GM18519 (cell line): ENCODE measurements around the gene CHL1.
"Not testable (repeated sequence)": the region's sequence is repeated elsewhere in the genome, so short reads cannot be mapped to it uniquely, and the experiment has no call there.

Experiments used
- ATAC-seq: cut with Tn5 transposase; IDR thresholded peaks from one replicate; pipeline ENCODE4 v1.9.1; 2021; ENCODE audit warnings: mild to moderate bottlenecking, moderate library complexity; ENCODE audit not compliant: unreplicated experiment, low FRiP score

The CHL1 gene

DNA sequence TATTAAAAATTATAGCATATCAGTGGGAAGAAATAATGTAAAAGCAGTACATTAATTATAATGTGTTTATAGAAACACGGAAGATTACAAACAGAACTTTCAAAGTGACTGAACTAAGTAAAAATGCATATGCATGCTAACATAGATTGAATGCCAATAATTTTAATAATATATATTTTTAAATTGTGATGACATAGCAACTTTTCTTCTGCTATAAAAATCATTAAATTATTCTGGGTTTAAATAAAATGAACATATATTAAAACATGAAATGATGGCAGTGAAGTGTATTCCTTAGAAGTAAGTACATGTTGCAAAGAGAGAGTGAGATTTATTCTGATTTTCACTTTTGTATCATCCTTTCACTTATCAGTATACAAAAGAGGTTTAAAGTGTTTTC is 128.9 kb downstream of the CHL1 start:
- no peak for ATAC-seq

DNA sequence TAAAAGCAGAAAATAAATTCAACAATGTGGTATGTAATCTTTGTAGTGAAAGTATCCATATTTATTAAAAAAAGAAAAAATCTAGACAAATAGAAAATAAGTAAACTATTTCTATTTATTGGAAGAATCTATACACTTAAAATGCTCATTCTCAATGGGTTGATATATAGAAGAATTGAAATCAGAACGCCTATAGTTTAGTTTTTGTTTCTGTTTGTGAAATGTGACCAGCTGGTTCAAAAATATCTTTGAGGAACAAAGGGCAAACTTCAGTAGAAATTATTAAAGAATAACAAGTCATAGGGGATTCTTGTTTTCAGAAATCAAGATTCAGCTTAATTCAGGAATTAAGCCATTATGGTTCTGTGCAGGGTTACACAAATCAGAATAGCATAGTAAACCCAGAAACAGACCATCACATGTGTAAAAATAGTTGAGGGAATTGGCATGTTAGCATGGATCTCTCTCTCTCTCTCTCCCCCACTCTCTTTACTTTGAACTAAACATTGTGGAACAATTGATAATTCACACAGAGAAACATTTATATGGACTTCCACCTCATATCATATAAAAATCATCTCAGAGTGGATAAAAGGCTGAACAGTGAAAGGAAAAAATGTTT is 134.0 kb downstream of the CHL1 start:
- no peak for ATAC-seq

DNA sequence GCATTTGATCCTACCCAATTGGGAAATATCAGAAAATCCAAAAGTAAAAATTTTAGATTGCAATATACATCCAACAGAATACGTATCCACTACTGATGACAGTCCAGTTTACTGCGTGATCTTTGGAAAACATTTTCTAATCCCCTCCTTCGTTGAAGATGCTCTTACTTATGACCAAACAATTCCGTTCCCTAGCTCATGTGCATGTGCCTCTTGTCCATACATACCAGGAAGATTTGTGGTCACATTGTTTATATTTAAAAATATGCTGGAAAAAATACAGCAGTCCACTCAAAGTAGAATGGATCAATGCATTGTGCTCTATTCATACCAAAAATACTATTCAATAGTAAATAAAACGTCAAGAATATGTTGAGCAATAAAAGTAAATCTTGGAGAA is 135.3 kb downstream of the CHL1 start:
- no peak for ATAC-seq

DNA sequence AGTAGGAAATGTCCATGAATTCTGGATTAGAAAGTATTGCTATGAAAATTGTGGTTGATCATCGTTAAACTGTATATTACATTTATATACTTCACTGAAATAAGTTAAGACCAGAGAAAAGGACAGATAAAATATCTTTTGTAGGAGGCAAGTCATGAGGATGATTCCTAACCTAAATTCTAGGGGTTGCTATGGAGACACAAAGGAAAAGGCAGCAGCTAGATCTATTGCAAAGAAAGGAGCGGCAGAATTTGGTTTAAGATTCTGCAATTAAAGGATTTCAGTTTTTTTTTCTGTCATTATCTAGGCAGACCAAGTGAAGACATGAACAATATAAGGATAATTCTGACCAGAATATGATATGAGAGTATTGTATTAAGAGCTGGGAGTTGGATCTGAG is 136.1 kb downstream of the CHL1 start:
- no peak for ATAC-seq

DNA sequence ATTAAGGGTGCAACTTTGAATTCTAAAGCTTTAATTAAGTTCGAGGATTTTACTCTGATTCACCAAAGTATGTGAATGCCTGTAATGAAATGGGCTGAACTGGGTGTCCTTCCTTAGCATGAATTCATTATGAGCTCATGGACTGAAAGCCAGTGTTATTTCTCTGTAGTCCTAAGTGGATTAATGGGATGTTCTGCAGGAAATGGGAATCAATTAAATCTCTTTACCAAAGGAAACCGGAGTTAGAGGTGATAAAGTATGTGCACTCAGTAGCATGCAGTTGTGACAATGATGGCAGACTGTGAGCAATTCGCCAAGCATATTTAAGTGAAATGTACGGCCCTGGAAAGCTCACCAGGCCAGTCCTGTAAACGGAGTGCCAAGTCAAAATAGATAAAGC is 138.7 kb downstream of the CHL1 start:
- ATAC-seq, result no peak

DNA sequence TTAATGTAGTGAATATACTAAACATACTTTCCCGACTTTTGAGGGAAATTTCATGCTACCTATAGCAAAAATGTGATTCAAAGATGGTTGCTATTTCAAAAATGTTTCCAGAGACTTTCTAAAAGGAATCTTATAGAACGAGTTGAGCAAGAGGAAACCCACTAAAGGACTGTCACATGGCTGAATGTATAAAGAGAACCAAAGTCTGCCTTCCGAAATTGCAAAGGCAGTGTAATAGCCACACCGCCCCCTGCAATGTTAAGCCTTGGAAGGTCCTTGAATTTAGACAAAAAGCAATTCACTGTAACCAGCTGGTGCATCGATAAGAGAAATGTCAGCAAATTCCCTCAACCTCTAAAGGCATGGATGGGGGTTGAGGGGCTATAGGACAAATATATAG is 142.8 kb downstream of the CHL1 start:
- no peak for ATAC-seq

DNA sequence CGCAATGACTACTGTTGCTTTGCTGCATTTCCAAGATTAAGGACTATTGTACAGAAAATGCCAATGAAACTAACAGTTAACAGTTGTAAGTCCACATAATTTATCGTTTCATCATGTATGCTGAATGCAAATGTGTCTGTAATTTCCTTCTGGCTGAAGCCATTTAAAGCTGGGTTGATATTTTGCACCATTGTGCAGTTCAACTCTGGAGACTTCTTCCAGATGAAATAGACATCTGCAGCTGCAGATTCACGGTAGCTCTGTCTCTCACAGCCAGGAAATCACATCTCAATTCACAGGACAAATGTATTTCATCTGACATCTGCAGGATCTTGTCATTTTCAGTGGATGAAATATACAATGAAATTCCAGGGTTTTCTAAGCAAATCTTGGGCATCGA is 145.4 kb downstream of the CHL1 start:
- no peak for ATAC-seq

DNA sequence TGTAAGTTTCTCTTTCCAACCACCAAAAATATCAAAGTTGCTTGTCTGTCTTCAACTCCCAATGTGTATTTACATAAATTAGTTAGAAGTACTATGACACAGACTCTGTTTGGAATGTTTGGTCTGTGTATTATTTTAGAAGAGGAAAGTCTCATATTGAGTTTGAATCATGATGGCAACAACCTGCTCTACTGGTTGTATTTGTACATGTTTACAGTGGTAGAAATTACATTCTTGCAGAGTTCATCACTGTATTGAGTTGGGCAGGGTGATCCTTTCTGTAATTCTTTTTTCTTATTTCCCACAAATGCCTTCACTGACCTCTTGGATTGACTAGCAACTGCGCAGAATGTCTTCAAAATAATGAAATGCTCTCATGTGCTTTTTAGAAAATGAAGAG is 149.6 kb downstream of the CHL1 start:
- no peak for ATAC-seq

DNA sequence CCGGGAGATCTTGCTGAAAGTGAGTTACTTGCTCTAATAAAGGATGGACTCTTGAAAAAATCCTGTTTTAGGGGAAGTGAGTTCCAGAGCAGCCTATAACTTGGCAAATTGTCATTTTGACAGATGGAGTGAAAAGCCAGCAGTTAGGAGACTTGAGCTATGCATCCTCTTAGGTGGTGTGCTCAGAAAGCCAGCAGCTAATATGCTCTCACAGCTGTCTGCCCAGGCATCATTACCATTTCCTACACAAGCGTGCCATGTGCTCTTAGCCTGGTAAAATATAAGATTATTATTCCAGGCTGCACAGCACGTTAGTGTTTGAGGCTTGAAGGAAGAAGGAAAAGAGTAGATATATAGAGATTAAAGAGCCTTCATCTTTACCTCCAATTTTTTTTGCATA is 151.0 kb downstream of the CHL1 start:
- no peak for ATAC-seq

DNA sequence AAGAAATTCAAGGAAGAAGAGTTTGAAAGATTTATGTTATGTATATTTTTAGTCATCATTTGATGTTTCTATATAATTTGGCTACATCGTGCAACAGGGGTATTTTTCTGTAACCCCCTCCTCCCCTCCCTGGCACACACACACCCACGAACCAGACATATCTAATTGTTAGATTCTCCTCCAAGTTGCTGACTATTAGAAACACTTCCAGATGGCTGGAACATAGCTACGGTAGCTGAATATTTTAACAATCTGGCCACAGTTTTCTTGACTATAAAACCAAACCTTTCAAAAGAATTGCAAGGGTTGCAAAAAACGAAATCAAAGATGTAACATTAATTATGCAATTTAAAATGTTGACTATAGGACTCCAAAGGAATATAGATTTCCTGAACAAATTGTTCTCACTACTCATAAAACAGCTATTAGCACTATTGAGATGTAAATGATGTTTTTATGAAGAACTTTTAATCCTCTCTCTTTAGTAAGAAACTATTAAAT is 154.4 kb downstream of the CHL1 start:
- no peak for ATAC-seq

DNA sequence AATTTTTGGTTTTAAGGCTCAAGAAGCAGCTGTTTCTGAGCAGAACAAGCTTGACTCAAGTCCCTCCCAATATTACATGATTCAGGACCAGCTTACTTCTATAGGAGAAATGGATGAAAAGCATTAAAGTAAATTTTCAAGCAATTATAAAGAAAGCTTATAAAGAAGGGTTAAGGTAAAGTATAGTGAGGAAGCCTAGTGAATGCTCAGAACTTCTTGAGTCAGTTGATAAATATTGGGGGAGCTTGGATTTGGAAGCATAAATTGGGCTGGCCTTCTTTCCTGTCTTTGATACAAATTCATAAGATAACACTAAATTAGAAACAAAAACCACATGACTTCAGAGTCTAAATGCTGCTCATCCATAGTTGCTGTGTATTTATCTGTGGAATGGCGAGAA is 156.0 kb downstream of the CHL1 start:
- ATAC-seq, result no peak

DNA sequence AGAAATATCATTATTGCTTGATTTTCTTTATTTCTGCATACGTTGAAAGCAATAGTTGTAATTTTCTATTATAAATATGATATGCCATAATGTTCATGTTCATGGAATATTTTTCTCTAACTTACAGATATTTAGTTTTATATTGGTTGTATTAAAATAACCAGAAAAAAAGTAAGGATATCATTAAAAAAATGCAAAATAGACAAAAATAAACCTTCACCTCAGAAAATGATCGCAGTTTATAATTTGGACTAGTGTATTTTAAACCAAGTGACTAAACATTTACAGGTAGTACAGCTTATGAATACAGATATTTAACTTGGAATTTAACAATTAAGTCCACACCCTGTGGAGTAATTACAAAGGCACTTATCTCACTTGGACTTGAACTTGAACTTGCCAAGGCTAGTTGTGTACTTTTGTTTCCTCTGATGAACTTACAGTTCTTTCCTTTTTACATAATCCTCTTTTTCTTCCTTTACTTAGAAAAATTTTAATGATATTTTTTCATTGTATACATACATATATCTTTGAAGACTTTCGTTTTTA is 156.7 kb downstream of the CHL1 start:
- ATAC-seq, result no peak

DNA sequence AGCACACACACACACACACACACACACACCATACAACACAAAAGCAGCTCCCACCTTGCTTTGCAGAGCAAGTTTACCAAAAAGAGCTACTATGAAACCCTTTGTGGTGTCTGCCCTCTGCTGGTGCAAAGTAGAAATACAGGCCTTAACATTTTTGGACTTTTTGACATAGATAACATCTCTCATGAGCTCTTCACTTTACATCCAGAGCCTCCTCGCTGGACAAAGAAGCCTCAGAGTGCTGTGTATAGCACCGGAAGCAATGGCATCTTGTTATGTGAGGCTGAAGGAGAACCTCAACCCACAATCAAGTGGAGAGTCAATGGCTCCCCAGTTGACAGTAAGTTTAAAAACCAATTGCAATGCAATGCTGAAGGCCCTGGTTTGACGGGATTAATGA is 157.9 kb downstream of the CHL1 start:
- ATAC-seq, result no peak

DNA sequence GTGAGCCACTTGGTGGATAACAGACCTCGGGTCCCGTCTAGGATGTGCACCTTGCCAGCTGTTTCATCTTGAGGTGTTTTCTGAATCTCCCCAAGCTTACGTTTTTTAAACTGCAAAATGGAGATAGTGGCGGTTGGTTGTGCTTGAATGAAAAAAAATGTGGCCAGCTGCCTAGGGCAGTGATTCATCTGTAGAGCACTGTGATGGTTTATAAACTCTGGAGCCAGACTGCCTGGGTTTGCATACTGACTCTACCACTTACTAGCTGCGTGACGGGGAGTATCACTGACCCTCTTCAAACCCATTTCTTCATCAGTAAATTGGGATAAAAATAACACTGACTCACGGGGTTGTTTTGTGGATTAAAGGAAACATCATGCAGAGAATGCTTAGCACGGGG is 159.1 kb downstream of the CHL1 start:
- ATAC-seq, result no peak

DNA sequence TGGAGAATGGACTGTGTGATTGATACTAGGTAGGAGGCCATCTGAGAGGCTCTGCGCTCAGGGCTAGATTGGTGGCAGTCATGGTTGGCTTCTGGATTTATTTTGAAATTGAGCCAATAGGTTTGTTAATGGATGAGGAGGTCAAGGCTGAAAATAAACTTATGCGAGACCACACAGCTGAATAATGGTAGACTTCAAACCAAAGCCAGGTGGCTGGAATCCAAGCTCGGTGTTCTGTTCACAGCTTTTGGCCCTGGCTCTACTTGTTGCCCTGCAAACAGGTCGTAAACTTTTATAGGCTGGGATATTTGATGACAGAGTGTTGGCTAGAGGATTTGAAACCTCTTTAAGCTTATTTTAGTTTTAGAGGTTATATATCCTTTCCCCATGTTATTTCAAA is 160.4 kb downstream of the CHL1 start:
- ATAC-seq, result no peak

DNA sequence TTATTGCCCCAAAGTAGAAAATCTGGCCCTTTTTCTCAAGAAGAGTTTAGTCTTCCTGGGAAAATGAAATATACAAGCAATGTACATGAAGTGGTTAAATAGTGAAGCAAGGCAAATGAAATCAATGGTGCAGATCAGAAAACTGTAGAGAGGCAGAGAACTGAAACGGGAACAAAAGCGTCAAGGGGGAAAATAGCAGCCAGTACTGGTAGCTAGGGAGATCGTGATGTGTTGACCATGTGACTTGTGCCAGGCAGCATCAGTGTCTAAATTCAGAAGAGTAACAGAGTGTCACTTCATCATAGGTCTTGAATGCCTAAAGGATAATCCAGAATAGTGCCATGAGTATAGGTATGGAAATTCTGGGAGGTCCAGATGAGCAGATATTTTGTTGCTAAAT is 163.1 kb downstream of the CHL1 start:
- peak; percentile 66 for ATAC-seq

DNA sequence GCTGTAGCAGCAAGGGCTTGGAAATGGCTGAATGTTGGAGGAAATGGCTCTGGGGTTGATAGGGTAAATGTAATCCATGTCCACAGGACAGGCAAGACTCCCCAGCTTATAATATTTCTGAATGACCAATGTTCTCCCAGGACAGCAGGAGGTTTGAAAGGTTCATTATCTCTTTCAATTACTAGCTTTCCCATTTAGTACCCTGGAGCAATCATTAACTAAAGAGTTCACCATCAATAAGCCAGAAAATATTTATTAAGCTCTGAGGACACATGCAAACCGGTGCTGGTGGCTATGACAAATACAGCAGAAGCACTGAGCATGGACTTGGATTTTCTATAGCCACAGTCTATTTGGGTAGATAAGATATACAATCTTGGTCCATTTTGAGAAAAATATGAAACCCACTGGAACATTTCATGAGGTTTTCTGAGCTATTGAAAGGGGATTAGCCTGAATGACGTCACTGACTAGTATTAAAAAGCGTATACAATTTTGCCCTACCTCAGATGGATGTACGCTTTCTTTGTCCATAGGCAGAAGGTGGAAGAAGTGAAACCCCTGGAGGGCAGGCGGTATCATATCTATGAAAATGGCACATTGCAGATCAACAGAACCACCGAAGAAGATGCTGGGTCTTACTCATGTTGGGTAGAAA is 166.2 kb downstream of the CHL1 start:
- no peak for ATAC-seq

DNA sequence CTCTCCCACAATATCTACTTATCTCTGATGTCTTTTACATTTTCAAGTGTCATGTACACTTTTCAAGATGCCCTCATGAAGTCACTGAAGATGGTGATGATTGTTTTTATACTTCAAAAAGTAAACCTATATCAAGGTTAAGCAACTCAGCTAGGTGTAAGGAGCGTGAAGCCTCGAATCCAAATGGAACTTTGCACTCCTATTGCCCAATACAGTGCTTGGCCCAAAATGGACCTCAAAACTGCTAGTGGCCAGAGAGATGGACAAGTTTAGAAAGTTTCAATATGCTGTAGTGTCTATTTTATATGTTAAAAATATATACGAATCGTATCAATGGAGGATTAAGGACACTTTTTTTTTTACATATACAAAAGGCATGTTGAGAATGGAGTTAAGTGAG is 167.7 kb downstream of the CHL1 start:
- no peak for ATAC-seq

DNA sequence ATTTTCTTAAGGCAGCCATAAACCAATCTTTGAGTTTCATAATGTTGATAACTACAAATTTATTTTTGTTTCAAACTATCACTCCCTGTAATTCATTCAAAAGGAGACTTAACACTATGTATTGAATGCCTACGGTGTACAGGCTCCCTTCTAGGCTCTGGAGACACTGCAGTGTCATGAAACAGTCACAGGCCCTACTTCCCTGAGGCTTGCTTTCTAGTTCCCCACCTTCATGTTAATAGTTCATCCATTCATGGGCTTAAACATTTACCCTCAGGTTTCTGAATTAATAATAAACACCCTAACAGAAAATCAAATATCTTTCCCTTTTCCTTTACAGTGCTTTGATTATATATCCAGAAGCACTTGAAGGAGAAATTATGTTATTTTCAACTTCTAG is 168.7 kb downstream of the CHL1 start:
- ATAC-seq, result no peak

DNA sequence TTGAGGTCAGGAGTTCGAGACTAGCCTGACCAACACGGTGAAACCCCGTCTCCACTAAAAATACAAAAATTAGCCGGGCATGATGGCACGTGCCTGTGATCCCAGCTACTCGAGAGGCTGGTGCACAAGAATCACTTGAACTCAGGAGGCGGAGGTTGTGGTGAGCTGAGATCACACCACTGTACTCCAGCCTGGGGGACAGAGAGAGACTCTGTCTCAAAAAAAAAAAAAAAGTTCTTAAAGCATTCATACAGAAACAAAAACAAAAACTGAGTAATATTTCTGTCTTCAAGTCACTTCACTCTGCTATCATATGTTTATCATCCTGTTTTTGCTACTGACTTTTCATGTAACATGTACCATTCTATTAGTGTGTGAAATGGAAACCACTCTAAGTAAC is 169.7 kb downstream of the CHL1 start:
- not testable (repeated sequence) for ATAC-seq

DNA sequence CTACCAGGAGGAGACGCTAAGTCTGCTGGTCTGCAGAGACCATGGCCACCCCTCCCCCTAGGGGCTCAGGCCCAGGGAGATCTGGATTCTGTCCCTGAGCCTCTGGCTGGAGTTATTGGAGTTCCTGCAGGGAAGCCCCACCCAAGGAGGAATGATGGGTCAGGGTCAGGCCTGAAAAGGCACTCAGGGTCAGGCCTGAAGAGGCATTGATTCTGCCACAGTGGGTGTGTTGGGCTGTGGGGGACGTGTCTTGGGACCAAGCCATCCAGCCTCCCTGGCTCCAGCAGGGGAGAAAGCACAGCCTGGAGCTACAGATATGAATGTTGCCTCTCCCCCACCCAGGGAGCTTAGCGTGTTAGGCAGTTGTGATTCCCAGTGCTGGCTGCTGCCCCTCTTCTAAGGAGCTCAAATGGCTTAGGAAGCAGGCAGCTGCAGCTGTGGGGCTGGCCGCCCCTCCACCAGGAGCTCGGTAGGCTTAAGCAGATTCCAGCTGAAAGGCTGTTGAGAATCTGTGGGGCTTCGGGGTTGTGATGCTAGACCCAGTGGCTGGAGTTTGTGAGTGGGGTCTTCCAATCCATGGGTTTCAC is 176.7 kb downstream of the CHL1 start:
- ATAC-seq, result no peak

DNA sequence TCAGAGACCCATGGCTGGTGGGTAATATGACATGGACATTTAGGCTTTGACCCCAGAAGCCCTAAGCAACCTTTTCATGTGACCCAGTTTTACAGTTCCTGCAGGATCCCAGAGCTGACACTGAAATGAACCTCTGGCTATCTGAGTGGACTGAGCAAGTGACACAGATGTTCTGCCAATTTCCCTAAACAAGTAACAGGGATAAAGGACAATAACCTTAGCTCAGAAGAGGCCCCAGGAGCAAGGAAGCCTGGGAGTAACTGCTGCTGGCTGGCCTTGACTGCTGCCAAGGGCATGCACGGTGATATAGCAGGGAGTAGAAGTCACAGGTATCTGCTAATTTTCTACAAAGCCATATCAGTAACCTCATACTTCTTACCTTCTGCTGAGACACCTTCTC is 177.9 kb downstream of the CHL1 start:
- ATAC-seq, result no peak
